WTC11 (cell line): ENCODE measurements around the gene OR10S1. TPM values are rescaled to one million over a fixed set of nuclear protein-coding genes. Genes with fewer than 3 reads are reported as not detected.
"Not testable (repeated sequence)": the region's sequence is repeated elsewhere in the genome, so short reads cannot be mapped to it uniquely, and the experiment has no call there.

ENCODE experiments used
- ATAC-seq: fragments of 200-7000 bp; cut with Tn5 transposase; 2 replicates; pipeline ENCODE4 v1.10.0; 2021; ENCODE audit warnings: mild to moderate bottlenecking, moderate library complexity
- Bru-seq: library from RNA; stranded (reverse); fragments of 400-500 nt; gene quantifications from one replicate; lab custom pipeline; 2021; lab: Mats Ljungman, UMichigan
- CTCF ChIA-PET: fragments of 300-600 bp; sonication (Branson Sonifier 250); formaldehyde crosslinking; loops from one replicate; lab custom pipeline; 2021; ENCODE audit warnings: antibody characterized with exemption; lab: Charles Lee
- POLR2A ChIA-PET: fragments of 350-600 bp; sonication (Branson Sonifier 250); formaldehyde crosslinking; loops from one replicate; lab custom pipeline; 2021; ENCODE audit warnings: antibody characterized with exemption; lab: Charles Lee
- DNase-seq: peaks from one replicate; pipeline ENCODE4 v3.0.0; 2021; ENCODE audit warnings: low spot score
- H3K27ac Mint-ChIP-seq: 2 replicates; pipeline ENCODE4 v1.8.0; 2021; ENCODE audit warnings: mixed read lengths
- H3K27me3 Mint-ChIP-seq: 2 replicates; pipeline ENCODE4 v1.8.0; 2021; ENCODE audit warnings: low read depth, mild to moderate bottlenecking, moderate library complexity, mixed read lengths
- H3K36me3 Mint-ChIP-seq: 2 replicates; pipeline ENCODE4 v1.8.0; 2021; ENCODE audit warnings: mixed read lengths
- H3K4me1 Mint-ChIP-seq: 2 replicates; pipeline ENCODE4 v1.8.0; 2022; ENCODE audit warnings: mixed read lengths
- H3K4me3 Mint-ChIP-seq: 2 replicates; pipeline ENCODE4 v1.8.0; 2021; ENCODE audit warnings: mild to moderate bottlenecking, moderate library complexity, mixed read lengths
- H3K9me3 Mint-ChIP-seq: 2 replicates; pipeline ENCODE4 v1.8.0; 2021; ENCODE audit warnings: mixed read lengths
- CBFB ChIP-seq: sonication (generic); formaldehyde crosslinking; IDR thresholded peaks from 2 replicates; pipeline ENCODE4 v1.8.1; 2022; ENCODE audit warnings: mild to moderate bottlenecking, low read depth, missing genetic modification reagents
- FOXP1 ChIP-seq: sonication (generic); formaldehyde crosslinking; IDR thresholded peaks from 2 replicates; pipeline ENCODE4 v1.8.0; 2022; ENCODE audit warnings: missing genetic modification reagents, mild to moderate bottlenecking, moderate library complexity, borderline replicate concordance
- GABPB1 ChIP-seq: sonication (generic); formaldehyde crosslinking; IDR thresholded peaks from 2 replicates; pipeline ENCODE4 v1.8.1; 2023; ENCODE audit warnings: mild to moderate bottlenecking, missing genetic modification reagents
- MLX ChIP-seq: sonication (generic); formaldehyde crosslinking; IDR thresholded peaks from 2 replicates; pipeline ENCODE4 v1.8.1; 2023; ENCODE audit warnings: mild to moderate bottlenecking, missing genetic modification reagents, moderate library complexity
- NFE2L1 ChIP-seq: sonication (generic); formaldehyde crosslinking; IDR thresholded peaks from 2 replicates; pipeline ENCODE4 v1.8.1; 2023; ENCODE audit warnings: missing genetic modification reagents
- NR3C1 ChIP-seq: sonication (generic); formaldehyde crosslinking; conservative IDR thresholded peaks from 2 replicates; pipeline ENCODE4 v1.8.1; 2023; ENCODE audit warnings: low read depth, mild to moderate bottlenecking, missing genetic modification reagents
- PRRX2 ChIP-seq: fragments of 250-450 bp; sonication (Bioruptor Pico); IDR thresholded peaks from 2 replicates; pipeline ENCODE4 v1.8.0; 2021; ENCODE audit warnings: mild to moderate bottlenecking
- SP1 ChIP-seq: sonication (generic); formaldehyde crosslinking; conservative IDR thresholded peaks from 2 replicates; pipeline ENCODE4 v1.8.1; 2022; ENCODE audit warnings: missing genetic modification reagents
- TEAD4 ChIP-seq: sonication (generic); formaldehyde crosslinking; IDR thresholded peaks from 2 replicates; pipeline ENCODE4 v1.8.0; 2022; ENCODE audit warnings: mild to moderate bottlenecking, missing genetic modification reagents
- ZBTB21 ChIP-seq: sonication (generic); formaldehyde crosslinking; IDR thresholded peaks from 2 replicates; pipeline ENCODE4 v1.8.1; 2023; ENCODE audit warnings: mild to moderate bottlenecking, missing genetic modification reagents, borderline replicate concordance
- ZNF121 ChIP-seq: sonication (generic); formaldehyde crosslinking; IDR thresholded peaks from 2 replicates; pipeline ENCODE4 v1.8.0; 2023; ENCODE audit warnings: missing genetic modification reagents
- ZNF138 ChIP-seq: sonication (generic); formaldehyde crosslinking; conservative IDR thresholded peaks from 2 replicates; pipeline ENCODE4 v1.8.1; 2022; ENCODE audit warnings: mild to moderate bottlenecking, moderate library complexity, missing genetic modification reagents
- ZNF416 ChIP-seq: fragments of 250-450 bp; sonication (Bioruptor Pico); IDR thresholded peaks from 2 replicates; pipeline ENCODE4 v1.9.0; 2021; ENCODE audit warnings: mild to moderate bottlenecking, inconsistent platforms
- ZNF425 ChIP-seq: fragments of 250-450 bp; sonication (Bioruptor Pico); conservative IDR thresholded peaks from 2 replicates; pipeline ENCODE4 v1.9.0; 2021; ENCODE audit warnings: mild to moderate bottlenecking
- long read RNA-seq, 3 experiments: library from RNA in 1 of 3; library from capped mRNA in 1 of 3; library from polyadenylated mRNA in 1 of 3; unstranded in 2 of 3; stranded (forward) in 1 of 3; transcript quantifications; one replicate each; pipeline ENCODE4 v2.0.0, GENCODE V29; 2021
- total RNA-seq: library from RNA; stranded (reverse); gene quantifications from 3 replicates; pipeline ENCODE4 v1.2.3, GENCODE V29; 2021
- TF ChIP-seq, protein P1 (sequence below): sonication (generic); formaldehyde crosslinking; IDR thresholded peaks from 2 replicates; pipeline ENCODE4 v1.8.1; 2023; ENCODE audit warnings: mild to moderate bottlenecking, missing genetic modification reagents, borderline replicate concordance
- TF ChIP-seq, protein P2 (sequence below): sonication (generic); formaldehyde crosslinking; IDR thresholded peaks from 2 replicates; pipeline ENCODE4 v1.8.1; 2023; ENCODE audit warnings: mild to moderate bottlenecking, missing genetic modification reagents, moderate library complexity
- TF ChIP-seq, protein P3 (sequence below): sonication (generic); formaldehyde crosslinking; IDR thresholded peaks from 2 replicates; pipeline ENCODE4 v1.8.1; 2023; ENCODE audit warnings: mild to moderate bottlenecking, missing genetic modification reagents
- TF ChIP-seq, protein P4 (sequence below): sonication (generic); formaldehyde crosslinking; IDR thresholded peaks from 2 replicates; pipeline ENCODE4 v1.8.1; 2022; ENCODE audit warnings: mild to moderate bottlenecking, moderate library complexity, missing genetic modification reagents

Gene OR10S1, protein sequence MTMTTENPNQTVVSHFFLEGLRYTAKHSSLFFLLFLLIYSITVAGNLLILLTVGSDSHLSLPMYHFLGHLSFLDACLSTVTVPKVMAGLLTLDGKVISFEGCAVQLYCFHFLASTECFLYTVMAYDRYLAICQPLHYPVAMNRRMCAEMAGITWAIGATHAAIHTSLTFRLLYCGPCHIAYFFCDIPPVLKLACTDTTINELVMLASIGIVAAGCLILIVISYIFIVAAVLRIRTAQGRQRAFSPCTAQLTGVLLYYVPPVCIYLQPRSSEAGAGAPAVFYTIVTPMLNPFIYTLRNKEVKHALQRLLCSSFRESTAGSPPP
- not detected in 3 replicates for total RNA-seq
- Bru-seq, nascent RNA = not detected
- long read RNA-seq, experiment 1 = 0 reads
- long read RNA-seq, experiment 2 = 0 reads
- long read RNA-seq, experiment 3 = 0 reads

DNA sequence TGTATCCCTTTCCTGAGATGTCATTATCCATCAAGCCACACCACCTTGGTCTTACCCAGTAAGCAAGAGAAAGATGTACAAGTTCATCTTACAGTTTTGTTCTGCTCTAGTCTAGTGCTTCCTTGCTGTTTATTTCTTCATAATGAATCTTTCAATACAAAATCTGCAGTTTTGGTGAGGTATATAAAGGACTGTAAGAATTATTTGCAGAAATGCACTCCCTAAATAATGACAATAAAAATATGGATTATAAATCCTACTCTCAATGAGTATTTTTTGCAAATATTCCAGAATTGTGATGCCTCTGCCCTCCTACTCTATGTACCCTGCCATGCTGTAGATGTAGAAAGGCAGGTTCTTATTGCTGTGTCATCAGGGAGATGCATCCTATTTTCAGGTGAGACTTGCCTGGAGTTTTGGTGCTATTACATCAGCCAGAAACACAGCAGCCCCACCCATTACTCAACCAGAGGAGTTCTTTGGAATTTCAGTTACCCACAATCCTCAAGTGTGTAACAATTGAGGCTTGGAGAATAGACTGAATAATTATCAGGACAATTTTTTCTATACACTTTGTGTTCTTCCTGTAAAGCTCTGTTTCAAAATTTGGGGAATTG lies at the start of gene OR10S1:
TSS of gene OR10S1 (minus strand) at position 51 of the 617 bp plus-strand sequence. CDS start 117 bp downstream, outside the sequence.
- Mint-ChIP-seq H3K9me3 (peaks cover 13% of the 10 kb centered on the region), H3K4me1 (peaks cover 12% of the 10 kb centered on the region)
- no peak for ATAC-seq

DNA sequence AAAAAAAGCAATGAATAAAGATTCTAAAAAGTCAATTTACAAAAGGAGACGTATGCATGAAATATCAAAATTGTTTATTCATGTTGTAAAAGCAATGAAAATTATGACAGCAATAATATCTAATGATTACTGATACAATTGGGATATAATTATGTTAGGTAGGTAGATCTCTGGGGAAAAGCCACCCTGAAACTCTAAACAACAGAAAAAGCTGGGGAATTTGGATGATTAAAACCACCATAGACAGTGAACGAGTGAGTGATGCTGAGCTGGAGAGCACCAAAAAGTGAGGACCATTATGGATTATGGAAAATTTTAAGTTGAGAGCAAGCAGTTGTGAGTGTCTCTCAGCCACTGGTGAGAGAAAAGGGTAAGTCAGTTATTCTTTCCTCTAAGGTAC lies 48.9 kb upstream of the OR10S1 start, which contains the start of gene OR10G8:
TSS of gene OR10G8 (plus strand) at position 301 of the 400 bp plus-strand sequence. CDS start 2,825 bp downstream, outside the sequence.
- Mint-ChIP-seq H3K27me3 (no peaks in the 10 kb centered on the region), H3K27ac (no peak within 1 kb of the TSS), H3K36me3 (no peaks in the 10 kb centered on the region), H3K9me3 (no peaks in the 10 kb centered on the region), H3K4me3 (no peak within 1 kb of the TSS), H3K4me1 (peaks cover 3% of the 10 kb centered on the region)
- no peak for TF ChIP-seq TEAD4 (CRISPR knock-in tag)
- TF ChIP-seq CBFB (CRISPR knock-in tag) = no peak
- TF ChIP-seq, protein P1, sequence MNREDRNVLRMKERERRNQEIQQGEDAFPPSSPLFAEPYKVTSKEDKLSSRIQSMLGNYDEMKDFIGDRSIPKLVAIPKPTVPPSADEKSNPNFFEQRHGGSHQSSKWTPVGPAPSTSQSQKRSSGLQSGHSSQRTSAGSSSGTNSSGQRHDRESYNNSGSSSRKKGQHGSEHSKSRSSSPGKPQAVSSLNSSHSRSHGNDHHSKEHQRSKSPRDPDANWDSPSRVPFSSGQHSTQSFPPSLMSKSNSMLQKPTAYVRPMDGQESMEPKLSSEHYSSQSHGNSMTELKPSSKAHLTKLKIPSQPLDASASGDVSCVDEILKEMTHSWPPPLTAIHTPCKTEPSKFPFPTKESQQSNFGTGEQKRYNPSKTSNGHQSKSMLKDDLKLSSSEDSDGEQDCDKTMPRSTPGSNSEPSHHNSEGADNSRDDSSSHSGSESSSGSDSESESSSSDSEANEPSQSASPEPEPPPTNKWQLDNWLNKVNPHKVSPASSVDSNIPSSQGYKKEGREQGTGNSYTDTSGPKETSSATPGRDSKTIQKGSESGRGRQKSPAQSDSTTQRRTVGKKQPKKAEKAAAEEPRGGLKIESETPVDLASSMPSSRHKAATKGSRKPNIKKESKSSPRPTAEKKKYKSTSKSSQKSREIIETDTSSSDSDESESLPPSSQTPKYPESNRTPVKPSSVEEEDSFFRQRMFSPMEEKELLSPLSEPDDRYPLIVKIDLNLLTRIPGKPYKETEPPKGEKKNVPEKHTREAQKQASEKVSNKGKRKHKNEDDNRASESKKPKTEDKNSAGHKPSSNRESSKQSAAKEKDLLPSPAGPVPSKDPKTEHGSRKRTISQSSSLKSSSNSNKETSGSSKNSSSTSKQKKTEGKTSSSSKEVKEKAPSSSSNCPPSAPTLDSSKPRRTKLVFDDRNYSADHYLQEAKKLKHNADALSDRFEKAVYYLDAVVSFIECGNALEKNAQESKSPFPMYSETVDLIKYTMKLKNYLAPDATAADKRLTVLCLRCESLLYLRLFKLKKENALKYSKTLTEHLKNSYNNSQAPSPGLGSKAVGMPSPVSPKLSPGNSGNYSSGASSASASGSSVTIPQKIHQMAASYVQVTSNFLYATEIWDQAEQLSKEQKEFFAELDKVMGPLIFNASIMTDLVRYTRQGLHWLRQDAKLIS (CRISPR knock-in tag) = no peak
- TF ChIP-seq, protein P2, sequence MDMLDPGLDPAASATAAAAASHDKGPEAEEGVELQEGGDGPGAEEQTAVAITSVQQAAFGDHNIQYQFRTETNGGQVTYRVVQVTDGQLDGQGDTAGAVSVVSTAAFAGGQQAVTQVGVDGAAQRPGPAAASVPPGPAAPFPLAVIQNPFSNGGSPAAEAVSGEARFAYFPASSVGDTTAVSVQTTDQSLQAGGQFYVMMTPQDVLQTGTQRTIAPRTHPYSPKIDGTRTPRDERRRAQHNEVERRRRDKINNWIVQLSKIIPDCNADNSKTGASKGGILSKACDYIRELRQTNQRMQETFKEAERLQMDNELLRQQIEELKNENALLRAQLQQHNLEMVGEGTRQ (CRISPR knock-in tag) = no peak
- TF ChIP-seq, protein P3, sequence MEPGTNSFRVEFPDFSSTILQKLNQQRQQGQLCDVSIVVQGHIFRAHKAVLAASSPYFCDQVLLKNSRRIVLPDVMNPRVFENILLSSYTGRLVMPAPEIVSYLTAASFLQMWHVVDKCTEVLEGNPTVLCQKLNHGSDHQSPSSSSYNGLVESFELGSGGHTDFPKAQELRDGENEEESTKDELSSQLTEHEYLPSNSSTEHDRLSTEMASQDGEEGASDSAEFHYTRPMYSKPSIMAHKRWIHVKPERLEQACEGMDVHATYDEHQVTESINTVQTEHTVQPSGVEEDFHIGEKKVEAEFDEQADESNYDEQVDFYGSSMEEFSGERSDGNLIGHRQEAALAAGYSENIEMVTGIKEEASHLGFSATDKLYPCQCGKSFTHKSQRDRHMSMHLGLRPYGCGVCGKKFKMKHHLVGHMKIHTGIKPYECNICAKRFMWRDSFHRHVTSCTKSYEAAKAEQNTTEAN = no peak
- TF ChIP-seq FOXP1 (CRISPR knock-in tag) = no peak
- TF ChIP-seq ZNF416 = no peak
- TF ChIP-seq ZNF121 = no peak
- TF ChIP-seq ZBTB21 (CRISPR knock-in tag) = no peak
- TF ChIP-seq ZNF138 (CRISPR knock-in tag) = no peak
- no peak for TF ChIP-seq NR3C1 (CRISPR knock-in tag)
- TF ChIP-seq GABPB1 (CRISPR knock-in tag) = no peak
- TF ChIP-seq, protein P4, sequence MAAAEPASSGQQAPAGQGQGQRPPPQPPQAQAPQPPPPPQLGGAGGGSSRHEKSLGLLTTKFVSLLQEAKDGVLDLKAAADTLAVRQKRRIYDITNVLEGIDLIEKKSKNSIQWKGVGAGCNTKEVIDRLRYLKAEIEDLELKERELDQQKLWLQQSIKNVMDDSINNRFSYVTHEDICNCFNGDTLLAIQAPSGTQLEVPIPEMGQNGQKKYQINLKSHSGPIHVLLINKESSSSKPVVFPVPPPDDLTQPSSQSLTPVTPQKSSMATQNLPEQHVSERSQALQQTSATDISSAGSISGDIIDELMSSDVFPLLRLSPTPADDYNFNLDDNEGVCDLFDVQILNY (CRISPR knock-in tag) = no peak
- no peak for TF ChIP-seq SP1
- no peak for TF ChIP-seq MLX (CRISPR knock-in tag)
- POLR2A ChIA-PET = no interaction called here
- CTCF ChIA-PET = no interaction called here
- ATAC-seq (no peak), DNase-seq (no peak)

More for the DNA sequence above, at the start of gene OR10S1:
- no peak for DNase-seq
- ChIA-PET CTCF (no interaction called here), POLR2A (no interaction called here)
- H3K4me3 Mint-ChIP-seq = no peak within 1 kb of the TSS
- peaks cover 7% of the 10 kb centered on the region; the same call in 1 of the 2 replicates for H3K36me3 Mint-ChIP-seq
- no peak for TF ChIP-seq PRRX2 (CRISPR knock-in tag)
- no peak for TF ChIP-seq ZNF425 (CRISPR knock-in tag)
- no peak for TF ChIP-seq NFE2L1 (CRISPR knock-in tag)
- H3K27ac Mint-ChIP-seq = no peak within 1 kb of the TSS
- peaks cover 2% of the 10 kb centered on the region; the same call in 1 of the 2 replicates for H3K27me3 Mint-ChIP-seq

DNA sequence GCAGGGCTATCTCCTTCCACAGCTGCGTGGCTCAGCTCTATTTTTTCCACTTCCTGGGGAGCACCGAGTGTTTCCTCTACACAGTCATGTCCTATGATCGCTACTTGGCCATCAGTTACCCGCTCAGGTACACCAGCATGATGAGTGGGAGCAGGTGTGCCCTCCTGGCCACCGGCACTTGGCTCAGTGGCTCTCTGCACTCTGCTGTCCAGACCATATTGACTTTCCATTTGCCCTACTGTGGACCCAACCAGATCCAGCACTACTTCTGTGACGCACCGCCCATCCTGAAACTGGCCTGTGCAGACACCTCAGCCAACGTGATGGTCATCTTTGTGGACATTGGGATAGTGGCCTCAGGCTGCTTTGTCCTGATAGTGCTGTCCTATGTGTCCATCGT lies 38.3 kb upstream of the OR10S1 start:
- CTCF ChIA-PET, H3K9me3 Mint-ChIP-seq, H3K27ac Mint-ChIP-seq, H3K27me3 Mint-ChIP-seq, H3K4me3 Mint-ChIP-seq, DNase-seq, ATAC-seq, H3K36me3 Mint-ChIP-seq, POLR2A ChIA-PET: not testable (repeated sequence)
- H3K4me1 Mint-ChIP-seq = peaks cover 14% of the 10 kb centered on the region
